ENCODE data around the gene ST3GAL6. TPM values are rescaled to one million over a fixed set of nuclear protein-coding genes. Genes with fewer than 3 reads are reported as not detected.

ST3GAL6 gene
- total RNA-seq, 1 donor from 2014 or later = 2.7 TPM

- Histone ChIP-seq H3K9me3 (no peaks in the 10 kb centered on the region), H3K36me3 (no peaks in the 10 kb centered on the region), H3K4me3 (no peak overlapping the region), H3K27ac (no peak overlapping the region), H3K27me3 (no peaks in the 10 kb centered on the region), H3K4me1 (no peaks in the 10 kb centered on the region)
- no peak for TF ChIP-seq CTCF (IDR thresholded peaks at IDR 0.05)
- intact Hi-C loops (cut with DNase I) = no loop called here
- DNase-seq (ENCODE audit: low spot score in 2 of 2) = no peak
These were observed 40.8 kb upstream of the ST3GAL6 start for GRCh38 chr3:98722389-98722788.

- Histone ChIP-seq H3K27ac (no peak overlapping the region), H3K4me3 (no peak overlapping the region), H3K9me3 (no peaks in the 10 kb centered on the region), H3K27me3 (no peaks in the 10 kb centered on the region), H3K4me1 (no peaks in the 10 kb centered on the region), H3K36me3 (no peaks in the 10 kb centered on the region)
- TF ChIP-seq CTCF (IDR thresholded peaks at IDR 0.05) = no peak
- DNase-seq (ENCODE audit: low spot score in 2 of 2) = no peak
- intact Hi-C loops (cut with DNase I) = no loop called here
These were observed 37.8 kb upstream of the ST3GAL6 start for GRCh38 chr3:98725352-98725751.

- TF ChIP-seq CTCF (IDR thresholded peaks at IDR 0.05) = no peak
- intact Hi-C loops (cut with DNase I) = no loop called here
- no peak overlapping the region for H3K27ac ChIP-seq
- no peak for DNase-seq (ENCODE audit: low spot score in 2 of 2)
- no peaks in the 10 kb centered on the region for H3K4me1 ChIP-seq
- no peaks in the 10 kb centered on the region for H3K36me3 ChIP-seq
- no peak overlapping the region for H3K4me3 ChIP-seq
- H3K9me3 ChIP-seq = no peaks in the 10 kb centered on the region
- no peaks in the 10 kb centered on the region for H3K27me3 ChIP-seq
These were observed 37.1 kb upstream of the ST3GAL6 start for GRCh38 chr3:98726084-98726483.

- Histone ChIP-seq H3K4me1 (no peaks in the 10 kb centered on the region), H3K9me3 (no peaks in the 10 kb centered on the region), H3K36me3 (no peaks in the 10 kb centered on the region), H3K27me3 (no peaks in the 10 kb centered on the region), H3K27ac (no peak overlapping the region), H3K4me3 (no peak overlapping the region)
- TF ChIP-seq CTCF (IDR thresholded peaks at IDR 0.05) = no peak
- no peak for DNase-seq (ENCODE audit: low spot score in 2 of 2)
- intact Hi-C loops (cut with DNase I) = no loop called here
These were observed 35.5 kb upstream of the ST3GAL6 start for GRCh38 chr3:98727638-98728037.

- intact Hi-C loops (cut with DNase I) = no loop called here
- no peak for TF ChIP-seq CTCF (IDR thresholded peaks at IDR 0.05)
- Histone ChIP-seq H3K27me3 (no peaks in the 10 kb centered on the region), H3K4me1 (no peaks in the 10 kb centered on the region), H3K4me3 (no peak overlapping the region), H3K27ac (no peak overlapping the region), H3K36me3 (no peaks in the 10 kb centered on the region), H3K9me3 (no peaks in the 10 kb centered on the region)
- DNase-seq (ENCODE audit: low spot score in 2 of 2) = no peak
These were observed 34.5 kb upstream of the ST3GAL6 start for GRCh38 chr3:98728672-98729071.

GRCh38 chr3:98730338-98730737 lies 32.8 kb upstream of the ST3GAL6 start:
- no peaks in the 10 kb centered on the region for H3K36me3 ChIP-seq
- no peaks in the 10 kb centered on the region for H3K9me3 ChIP-seq
- peak overlapping the region in 1 of 2 donors; percentile 34 for H3K27ac ChIP-seq
- no peaks in the 10 kb centered on the region for H3K27me3 ChIP-seq
- no peak for DNase-seq (ENCODE audit: low spot score in 2 of 2)
- TF ChIP-seq CTCF (IDR thresholded peaks at IDR 0.05) = no peak
- intact Hi-C loops (cut with DNase I) = loop anchor here (5.0 kb wide), 1 partner anchor 82 kb away; no protein-coding TSS in a partner anchor
- no peak overlapping the region for H3K4me3 ChIP-seq
- no peaks in the 10 kb centered on the region for H3K4me1 ChIP-seq

All from ascending aorta (tissue), 2 donors.